ENCODE data around the gene NEDD4L.
"Not testable (repeated sequence)": the region's sequence is repeated elsewhere in the genome, so short reads cannot be mapped to it uniquely, and the experiment has no call there.

The NEDD4L gene

DNA sequence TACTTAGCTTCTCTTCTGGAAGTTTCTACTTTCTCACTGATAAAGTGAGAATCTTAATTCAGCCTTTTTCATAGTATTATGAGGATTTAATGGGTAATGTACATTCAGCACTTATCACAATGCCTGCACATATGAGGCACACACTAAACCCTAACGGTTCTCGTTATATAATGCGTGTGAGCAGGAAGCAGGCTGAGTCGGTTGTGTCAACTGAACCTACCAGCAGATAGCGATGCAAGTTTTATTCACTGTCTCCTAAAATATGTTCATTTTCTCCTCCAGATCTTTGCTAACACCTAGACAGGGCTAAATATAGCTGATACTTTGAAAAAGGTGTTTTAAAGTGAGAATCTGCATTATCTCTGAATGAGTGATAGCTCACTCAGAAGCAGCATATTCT is 383.3 kb downstream of the NEDD4L start:
- POLR2A ChIA-PET = no interaction called here
- no peak for DNase-seq (ENCODE audit: extremely low spot score)
- CTCF ChIA-PET = no interaction called here
- TF ChIP-seq SP1 (IDR thresholded peaks at IDR 0.05) = no peak
- TF ChIP-seq FOXM1 (IDR thresholded peaks at IDR 0.05; ENCODE audit: borderline replicate concordance) = no peak
- no peak for TF ChIP-seq CTBP1 (IDR thresholded peaks at IDR 0.05; ENCODE audit: borderline replicate concordance)
- no peak for TF ChIP-seq SUZ12 (IDR thresholded peaks at IDR 0.05)
- TF ChIP-seq BHLHE40 (IDR thresholded peaks at IDR 0.05; ENCODE audit: borderline replicate concordance) = no peak

DNA sequence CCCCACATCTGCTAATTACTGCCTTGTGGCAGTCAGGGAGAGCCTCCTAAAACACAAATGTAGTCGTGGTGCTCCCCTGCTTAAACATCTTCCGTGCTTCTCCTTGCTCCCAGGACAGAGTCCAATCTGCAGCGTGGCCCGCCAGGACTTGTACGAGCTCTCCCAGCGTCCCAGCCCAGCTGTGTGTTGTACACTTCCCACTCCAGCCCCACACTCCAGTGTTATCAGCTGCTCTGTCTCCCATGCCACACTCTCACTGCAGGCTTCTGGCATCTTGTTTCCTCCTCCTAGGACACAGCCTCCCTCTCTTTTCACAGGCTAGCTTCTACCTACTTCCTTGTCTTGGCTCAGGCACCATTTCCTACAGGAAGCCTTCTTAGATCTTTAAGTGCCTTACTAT is 385.4 kb downstream of the NEDD4L start:
- no peak for DNase-seq (ENCODE audit: extremely low spot score)
- TF ChIP-seq HDGF (IDR thresholded peaks at IDR 0.05; ENCODE audit: borderline replicate concordance) (no peak), LEF1 (IDR thresholded peaks at IDR 0.05; ENCODE audit: borderline replicate concordance) (no peak), NFRKB (IDR thresholded peaks at IDR 0.05) (no peak), L3MBTL2 (conservative IDR thresholded peaks at IDR 0.05) (no peak), FOXA1 (IDR thresholded peaks at IDR 0.05) (no peak), FOXM1 (IDR thresholded peaks at IDR 0.05; ENCODE audit: borderline replicate concordance) (no peak), ZNF384 (IDR thresholded peaks at IDR 0.05) (no peak)
- POLR2A ChIA-PET = interaction anchor here (0.8 kb wide), 1 partner anchor 8 kb away, joined by 3 read pairs; no protein-coding TSS in a partner anchor
- CTCF ChIA-PET = interaction anchor here (0.9 kb wide), 1 partner anchor 18 kb away, joined by 3 read pairs; no protein-coding TSS in a partner anchor

DNA sequence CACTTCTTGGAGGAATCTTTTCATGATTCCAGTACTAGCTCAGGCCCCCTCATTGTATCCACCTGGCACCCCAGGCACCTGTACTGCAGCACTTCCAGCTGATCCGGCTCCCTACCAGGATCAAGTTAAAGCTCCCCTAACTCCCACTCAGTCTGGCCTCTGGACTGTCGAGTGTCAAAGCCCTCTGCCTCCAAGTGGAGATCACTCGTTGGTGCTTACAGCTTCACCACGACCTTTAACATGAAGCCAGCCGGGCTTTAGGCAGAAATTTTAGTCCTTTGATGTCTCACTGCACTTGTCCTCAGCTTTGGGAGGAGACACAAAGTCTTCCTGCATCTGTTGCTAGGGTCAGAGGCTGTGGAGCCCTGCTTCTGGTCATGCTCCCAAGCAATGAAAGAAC is 387.2 kb downstream of the NEDD4L start:
- TF ChIP-seq LEF1 (IDR thresholded peaks at IDR 0.05; ENCODE audit: borderline replicate concordance) (no peak), ELF4 (IDR thresholded peaks at IDR 0.05) (no peak), FOXK2 (IDR thresholded peaks at IDR 0.05) (no peak), CTBP1 (IDR thresholded peaks at IDR 0.05; ENCODE audit: borderline replicate concordance) (no peak), HDGF (IDR thresholded peaks at IDR 0.05; ENCODE audit: borderline replicate concordance) (no peak), TARDBP (IDR thresholded peaks at IDR 0.05) (no peak), FOXM1 (IDR thresholded peaks at IDR 0.05; ENCODE audit: borderline replicate concordance) (no peak), ZNF384 (IDR thresholded peaks at IDR 0.05) (no peak), FOXA1 (IDR thresholded peaks at IDR 0.05) (no peak), SP1 (IDR thresholded peaks at IDR 0.05) (no peak), ARNT (IDR thresholded peaks at IDR 0.05) (no peak), NFRKB (IDR thresholded peaks at IDR 0.05) (no peak), SUZ12 (IDR thresholded peaks at IDR 0.05) (no peak), BHLHE40 (IDR thresholded peaks at IDR 0.05; ENCODE audit: borderline replicate concordance) (no peak)
- TF ChIP-seq, protein P1, sequence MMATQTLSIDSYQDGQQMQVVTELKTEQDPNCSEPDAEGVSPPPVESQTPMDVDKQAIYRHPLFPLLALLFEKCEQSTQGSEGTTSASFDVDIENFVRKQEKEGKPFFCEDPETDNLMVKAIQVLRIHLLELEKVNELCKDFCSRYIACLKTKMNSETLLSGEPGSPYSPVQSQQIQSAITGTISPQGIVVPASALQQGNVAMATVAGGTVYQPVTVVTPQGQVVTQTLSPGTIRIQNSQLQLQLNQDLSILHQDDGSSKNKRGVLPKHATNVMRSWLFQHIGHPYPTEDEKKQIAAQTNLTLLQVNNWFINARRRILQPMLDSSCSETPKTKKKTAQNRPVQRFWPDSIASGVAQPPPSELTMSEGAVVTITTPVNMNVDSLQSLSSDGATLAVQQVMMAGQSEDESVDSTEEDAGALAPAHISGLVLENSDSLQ (IDR thresholded peaks at IDR 0.05) = no peak
- CTCF ChIA-PET = no interaction called here
- POLR2A ChIA-PET = no interaction called here
- no peak for DNase-seq (ENCODE audit: extremely low spot score)

DNA sequence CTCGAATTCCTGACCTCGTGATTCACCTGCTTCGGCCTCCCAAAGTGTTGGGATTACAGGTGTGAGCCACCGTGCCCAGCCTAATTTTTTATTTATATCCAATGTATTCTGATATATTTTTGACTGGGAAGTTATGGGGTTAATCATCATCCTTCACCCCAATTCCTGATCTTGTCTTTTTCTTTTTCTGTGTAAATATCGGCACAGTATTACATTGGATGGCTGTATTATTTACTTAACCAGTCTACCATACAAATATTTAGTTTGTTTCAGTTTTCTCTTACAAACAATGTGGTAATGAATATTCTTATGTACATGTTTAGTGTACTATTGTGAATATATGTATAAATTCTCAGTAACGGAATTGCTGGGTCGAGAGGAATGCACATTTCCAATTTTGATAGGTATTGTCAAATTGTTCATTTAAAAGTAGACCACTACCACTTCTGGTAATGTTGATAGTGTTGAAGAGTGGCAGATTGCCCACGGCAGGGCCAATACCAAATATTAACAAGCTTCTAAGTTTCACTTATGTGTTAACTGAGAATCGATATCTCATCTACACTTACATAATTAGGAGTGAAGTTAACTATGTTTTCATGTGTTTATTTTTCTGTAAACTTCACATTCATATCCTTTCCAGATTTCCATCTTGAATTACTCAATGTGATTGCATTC is 388.2 kb downstream of the NEDD4L start:
- no peak for DNase-seq (ENCODE audit: extremely low spot score)
- TF ChIP-seq HDGF (IDR thresholded peaks at IDR 0.05; ENCODE audit: borderline replicate concordance) (no peak), SP1 (IDR thresholded peaks at IDR 0.05) (no peak), NFRKB (IDR thresholded peaks at IDR 0.05) (no peak), ELF4 (IDR thresholded peaks at IDR 0.05) (no peak), BHLHE40 (IDR thresholded peaks at IDR 0.05; ENCODE audit: borderline replicate concordance) (no peak), SUZ12 (IDR thresholded peaks at IDR 0.05) (no peak), TARDBP (IDR thresholded peaks at IDR 0.05) (no peak)
- POLR2A ChIA-PET = no interaction called here
- CTCF ChIA-PET = no interaction called here

DNA sequence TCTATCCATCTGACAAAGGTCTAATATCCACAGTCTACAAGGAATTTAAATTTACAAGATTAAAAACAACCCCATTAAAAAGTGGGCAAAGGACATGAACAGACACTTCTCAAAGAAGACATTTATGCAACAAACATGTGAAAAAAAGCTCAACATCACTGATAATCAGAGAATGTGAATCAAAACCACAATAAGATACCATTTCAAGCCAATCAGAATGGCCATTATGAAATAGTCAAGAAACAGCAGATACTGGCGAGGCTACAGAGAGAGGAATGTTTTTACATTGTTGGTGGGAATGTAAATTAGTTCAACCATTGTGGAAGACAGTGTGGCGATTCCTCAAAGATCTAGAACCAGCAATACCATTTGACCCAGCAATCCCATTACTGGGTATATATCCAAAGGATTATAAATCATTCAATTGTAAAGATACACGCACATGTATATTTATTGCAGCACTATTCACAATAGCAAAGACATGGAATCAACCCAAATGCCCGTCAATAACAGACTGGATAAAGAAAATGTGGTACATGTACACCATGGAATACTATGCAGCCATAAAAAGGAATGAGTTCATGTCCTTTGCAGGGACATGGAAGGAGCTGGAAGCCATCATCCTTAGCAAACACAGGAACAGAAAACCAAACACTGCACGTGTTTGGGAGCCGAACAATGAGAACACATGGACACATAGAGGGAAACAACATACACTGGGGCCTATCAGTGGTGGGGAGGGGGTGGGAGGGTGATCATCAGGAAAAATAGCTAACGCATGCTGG is 391.4 kb downstream of the NEDD4L start:
- DNase-seq (ENCODE audit: extremely low spot score); POLR2A ChIA-PET; CTCF ChIA-PET: not testable (repeated sequence)

DNA sequence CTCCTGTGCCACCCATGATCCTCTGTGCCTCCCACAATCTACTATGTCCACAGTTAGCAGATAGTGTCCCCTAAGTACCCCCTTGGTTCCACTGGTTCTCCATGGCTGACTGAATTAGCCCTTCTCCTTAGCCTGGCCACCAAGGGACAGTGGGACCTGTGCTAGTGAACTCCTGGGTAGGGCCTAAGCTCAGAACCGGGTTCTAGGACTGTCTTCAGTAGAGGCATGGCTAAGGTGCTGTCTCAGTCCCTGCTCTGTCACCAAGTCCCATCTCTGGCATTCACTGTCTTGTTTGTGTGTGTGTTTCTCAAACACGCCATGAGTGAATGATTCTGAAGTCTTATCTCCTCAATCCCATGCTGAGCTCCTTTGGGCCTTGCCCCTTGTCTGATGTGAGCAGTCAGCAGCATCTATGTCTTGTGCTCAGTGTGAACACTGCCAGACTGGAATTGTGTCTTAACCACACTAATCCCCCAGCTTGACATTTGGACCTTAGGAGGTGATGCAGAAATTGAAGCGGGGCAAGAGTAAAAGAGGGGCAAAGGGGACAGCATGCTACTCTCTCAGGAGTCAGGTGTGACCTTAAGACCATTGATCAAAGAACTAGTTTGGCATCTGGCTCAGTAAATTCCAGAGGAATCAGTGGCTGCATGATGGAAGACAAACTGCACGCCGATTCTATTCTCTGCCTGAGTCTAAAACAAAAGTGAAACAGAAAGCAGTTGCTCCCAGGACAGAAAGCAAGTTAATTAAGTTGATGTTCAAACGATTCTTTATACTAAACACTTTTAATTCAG is 394.3 kb downstream of the NEDD4L start:
- TF ChIP-seq HDGF (IDR thresholded peaks at IDR 0.05; ENCODE audit: borderline replicate concordance) = no peak
- TF ChIP-seq, protein P1 (IDR thresholded peaks at IDR 0.05) = no peak
- no peak for TF ChIP-seq FOXK2 (IDR thresholded peaks at IDR 0.05)
- no peak for TF ChIP-seq ARNT (IDR thresholded peaks at IDR 0.05)
- no peak for TF ChIP-seq ELF4 (IDR thresholded peaks at IDR 0.05)
- no peak for TF ChIP-seq FOXA1 (IDR thresholded peaks at IDR 0.05)
- no peak for TF ChIP-seq SUZ12 (IDR thresholded peaks at IDR 0.05)
- TF ChIP-seq LEF1 (IDR thresholded peaks at IDR 0.05; ENCODE audit: borderline replicate concordance) = no peak
- DNase-seq (ENCODE audit: extremely low spot score) = no peak

DNA sequence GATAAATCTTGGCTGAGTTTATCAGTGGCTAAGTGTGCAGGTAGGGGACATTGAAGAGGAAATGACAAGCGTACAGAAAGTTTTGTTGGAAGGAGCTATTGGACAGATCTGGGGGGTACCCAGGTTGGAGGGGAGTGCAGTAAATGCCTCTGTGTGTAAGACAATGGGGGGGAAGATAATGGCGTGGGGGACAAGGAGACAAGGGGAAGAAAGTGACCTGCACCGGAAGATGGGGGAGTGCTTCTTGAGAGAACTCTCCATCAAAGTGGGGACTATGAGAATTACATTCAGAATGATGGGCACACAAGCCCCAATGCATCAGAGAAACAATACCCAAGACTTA is 394.9 kb downstream of the NEDD4L start:
- no peak for DNase-seq (ENCODE audit: extremely low spot score)
- POLR2A ChIA-PET = no interaction called here
- TF ChIP-seq, protein P1 (IDR thresholded peaks at IDR 0.05) = no peak
- TF ChIP-seq FOXM1 (IDR thresholded peaks at IDR 0.05; ENCODE audit: borderline replicate concordance) = no peak
- TF ChIP-seq SP1 (IDR thresholded peaks at IDR 0.05) = no peak
- TF ChIP-seq FOXK2 (IDR thresholded peaks at IDR 0.05) = no peak
- TF ChIP-seq NFRKB (IDR thresholded peaks at IDR 0.05) = no peak
- no peak for TF ChIP-seq CTBP1 (IDR thresholded peaks at IDR 0.05; ENCODE audit: borderline replicate concordance)
- no peak for TF ChIP-seq L3MBTL2 (conservative IDR thresholded peaks at IDR 0.05)
- TF ChIP-seq ARNT (IDR thresholded peaks at IDR 0.05) = no peak
- no peak for TF ChIP-seq FOXA1 (IDR thresholded peaks at IDR 0.05)
- no peak for TF ChIP-seq ZNF384 (IDR thresholded peaks at IDR 0.05)
- no peak for TF ChIP-seq LEF1 (IDR thresholded peaks at IDR 0.05; ENCODE audit: borderline replicate concordance)
- TF ChIP-seq HDGF (IDR thresholded peaks at IDR 0.05; ENCODE audit: borderline replicate concordance) = no peak
- TF ChIP-seq SUZ12 (IDR thresholded peaks at IDR 0.05) = no peak
- TF ChIP-seq TARDBP (IDR thresholded peaks at IDR 0.05) = no peak
- no peak for TF ChIP-seq ELF4 (IDR thresholded peaks at IDR 0.05)
- no peak for TF ChIP-seq BHLHE40 (IDR thresholded peaks at IDR 0.05; ENCODE audit: borderline replicate concordance)
- CTCF ChIA-PET = no interaction called here

More for the DNA sequence above, 394.3 kb downstream of the NEDD4L start:
- ChIA-PET CTCF (interaction anchor here (0.6 kb wide), 1 partner anchor 325 kb away, joined by 4 read pairs; no protein-coding TSS in a partner anchor), POLR2A (interaction anchor here (1.0 kb wide), 1 partner anchor 9 kb away, joined by 3 read pairs; no protein-coding TSS in a partner anchor)
